Measurements from ENCODE around the gene ZNF324B.

GRCh38 chr19:58497634-58498170 lies 46.3 kb downstream of the ZNF324B start:
- no peak for TF ChIP-seq POLR2A (IDR thresholded peaks at IDR 0.05; ENCODE audit: low read depth, low read length)
- no peak for TF ChIP-seq POLR2AphosphoS5 (IDR thresholded peaks at IDR 0.05; ENCODE audit: low read depth, low read length)
- TF ChIP-seq TAF1 (IDR thresholded peaks at IDR 0.05; ENCODE audit: low read depth, low read length) = no peak
- no peak for TF ChIP-seq PAX5 (IDR thresholded peaks at IDR 0.05; ENCODE audit: insufficient read depth, low read length, severe bottlenecking)
- no peak for TF ChIP-seq SPI1 (IDR thresholded peaks at IDR 0.05; ENCODE audit: low read depth, low read length)

All from GM12891 (cell line).